Pulmonary artery endothelial cell (primary cell): ENCODE measurements around the gene DSCAM. TPM values are rescaled to one million over a fixed set of nuclear protein-coding genes. Genes with fewer than 3 reads are reported as not detected.

Experiments used
- DNase-seq: peaks from one replicate; pipeline ENCODE4 v3.0.0-alpha.2; 2011; ENCODE audit warnings: low read depth, low spot score
- total RNA-seq: library from RNA; depleted of rRNA; stranded (reverse); fragments of >200 nt; gene quantifications from 2 replicates; pipeline ENCODE4 v1.2.3, GENCODE V29; 2014

The DSCAM gene
- total RNA-seq, 1 donor from 2014 or later = not detected

GRCh38 chr21:40553781-40554180, 293.2 kb downstream of the DSCAM start:
- DNase-seq = no peak

GRCh38 chr21:40547906-40548513, 298.9 kb downstream of the DSCAM start:
- no peak for DNase-seq

- no peak for DNase-seq
Observed at GRCh38 chr21:40546647-40547046, 300.3 kb downstream of the DSCAM start.

- DNase-seq = no peak
Observed at GRCh38 chr21:40540216-40540615, 306.7 kb downstream of the DSCAM start.

GRCh38 chr21:40534886-40535285, 312.1 kb downstream of the DSCAM start:
- DNase-seq = no peak

GRCh38 chr21:40531431-40532110, 315.4 kb downstream of the DSCAM start:
- DNase-seq = no peak

- no peak for DNase-seq
Observed at GRCh38 chr21:40531016-40531415, 315.9 kb downstream of the DSCAM start.

GRCh38 chr21:40517646-40518045, 329.3 kb downstream of the DSCAM start:
- DNase-seq = no peak

GRCh38 chr21:40516335-40516734, 330.6 kb downstream of the DSCAM start:
- no peak for DNase-seq

- DNase-seq = no peak
Observed at GRCh38 chr21:40512590-40512989, 334.4 kb downstream of the DSCAM start.

- no peak for DNase-seq
Observed at GRCh38 chr21:40507978-40508377, 339.0 kb downstream of the DSCAM start.

- no peak for DNase-seq
Observed at GRCh38 chr21:40505681-40506080, 341.3 kb downstream of the DSCAM start.

- DNase-seq = no peak
Observed at GRCh38 chr21:40505244-40505643, 341.7 kb downstream of the DSCAM start.

- no peak for DNase-seq
Observed at GRCh38 chr21:40504825-40505224, 342.1 kb downstream of the DSCAM start.

- no peak for DNase-seq
Observed at GRCh38 chr21:40496116-40496515, 350.8 kb downstream of the DSCAM start.

GRCh38 chr21:40490408-40490807, 356.6 kb downstream of the DSCAM start:
- no peak for DNase-seq

- DNase-seq = no peak
Observed at GRCh38 chr21:40489001-40489400, 358.0 kb downstream of the DSCAM start.

- DNase-seq = no peak
Observed at GRCh38 chr21:40481764-40482163, 365.2 kb downstream of the DSCAM start.

- no peak for DNase-seq
Observed at GRCh38 chr21:40474513-40474912, 372.4 kb downstream of the DSCAM start.

- DNase-seq = no peak
Observed at GRCh38 chr21:40472013-40472412, 374.9 kb downstream of the DSCAM start.

GRCh38 chr21:40471103-40471502, 375.9 kb downstream of the DSCAM start:
- DNase-seq = no peak

- DNase-seq = no peak
Observed at GRCh38 chr21:40466893-40467483, 380.0 kb downstream of the DSCAM start.

- no peak for DNase-seq
Observed at GRCh38 chr21:40465382-40465781, 381.6 kb downstream of the DSCAM start.
